ENCODE data around the gene LPCAT3. TPM values are rescaled to one million over a fixed set of nuclear protein-coding genes. Genes with fewer than 3 reads are reported as not detected.

Gene LPCAT3
- total and polyA plus RNA-seq, 2 of the 13 experiments (the other 11 are each of a cell fraction or from before 2014, with no cell fraction given), result 44.5 to 64.3 TPM

- TF ChIP-seq PREB (CRISPR knock-in tag; IDR thresholded peaks at IDR 0.05) (no peak), THAP11 (CRISPR knock-in tag; IDR thresholded peaks at IDR 0.05) (peak; percentile 72), TFAP4 (IDR thresholded peaks at IDR 0.05; ENCODE audit: borderline replicate concordance, low read depth) (peak; percentile 92), ZFAT (CRISPR knock-in tag; conservative IDR thresholded peaks at IDR 0.05) (no peak), NFIC (IDR thresholded peaks at IDR 0.05; ENCODE audit: low read length) (no peak), KDM4B (CRISPR knock-in tag; IDR thresholded peaks at IDR 0.05) (peak; percentile 76; the same call in 1 of the 2 replicates), MIER2 (CRISPR knock-in tag; IDR thresholded peaks at IDR 0.05) (0 out of 2 replicates have a peak, but pooled peaks have one; percentile 27), KAT2B (IDR thresholded peaks at IDR 0.05; ENCODE audit: borderline replicate concordance, low read depth, low read length) (no peak), GABPA (IDR thresholded peaks at IDR 0.05; ENCODE audit: low read depth, low read length) (no peak), GABPA (CRISPR knock-in tag; IDR thresholded peaks at IDR 0.05; ENCODE audit: low read depth) (peak; percentile 65), ZNF784 (CRISPR knock-in tag; IDR thresholded peaks at IDR 0.05; ENCODE audit: borderline replicate concordance) (no peak), SATB2 (CRISPR knock-in tag; IDR thresholded peaks at IDR 0.05) (no peak), YEATS2 (CRISPR knock-in tag; IDR thresholded peaks at IDR 0.05; ENCODE audit: borderline replicate concordance) (peak; percentile 31; the same call in 1 of the 2 replicates), AGO2 (optimal IDR thresholded peaks at IDR 0.05; ENCODE audit: low read depth, low read length) (peak; percentile 79), IRF1 (CRISPR knock-in tag; IDR thresholded peaks at IDR 0.05; ENCODE audit: low read depth) (no peak), ETS1 (CRISPR knock-in tag; IDR thresholded peaks at IDR 0.05) (0 out of 2 replicates have a peak, but pooled peaks have one; percentile 44), BHLHE40 (IDR thresholded peaks at IDR 0.05; ENCODE audit: low read length) (peak; percentile 14; the same call in 1 of the 2 replicates), ARID4A (CRISPR knock-in tag; IDR thresholded peaks at IDR 0.05; ENCODE audit: borderline replicate concordance) (peak; percentile 82; the same call in 1 of the 2 replicates), ZNF431 (CRISPR knock-in tag; IDR thresholded peaks at IDR 0.05; ENCODE audit: borderline replicate concordance, low read depth) (no peak), ATF7-NPFF (CRISPR knock-in tag; IDR thresholded peaks at IDR 0.05; ENCODE audit: low read depth) (0 out of 2 replicates have a peak, but pooled peaks have one; percentile 53)
These were observed 72.0 kb downstream of the LPCAT3 start (continued) for GRCh38 chr12:6946033-6946919.

Data from HepG2 (cell line).